Activated CD4-positive, alpha-beta T cell treated with anti-CD3 and anti-CD28 coated beads, Interleukin-2, amount 50 U/mL, for 16 hours (primary cell): ENCODE measurements around the gene FBLN5.
A peak's percentile ranks its signal among the peaks of the same experiment; 100 is the strongest.
"Not testable (repeated sequence)": the region's sequence is repeated elsewhere in the genome, so short reads cannot be mapped to it uniquely, and the experiment has no call there.

ENCODE experiments used
- DNase-seq: peaks from one replicate; pipeline ENCODE4 v3.0.0-alpha.2; 2020

The FBLN5 gene

GRCh38 chr14:91904483-91904882, 43.0 kb downstream of the FBLN5 start:
- DNase-seq, result no peak

- no peak for DNase-seq
Observed at GRCh38 chr14:91903070-91903469, 44.4 kb downstream of the FBLN5 start.

- DNase-seq, result no peak
Observed at GRCh38 chr14:91902336-91902735, 45.2 kb downstream of the FBLN5 start.

GRCh38 chr14:91901449-91902226, 45.9 kb downstream of the FBLN5 start:
- DNase-seq, result no peak

- no peak for DNase-seq
Observed at GRCh38 chr14:91899806-91900205, 47.7 kb downstream of the FBLN5 start.

GRCh38 chr14:91899213-91899612, 48.3 kb downstream of the FBLN5 start:
- no peak for DNase-seq

- DNase-seq, result no peak
Observed at GRCh38 chr14:91898372-91898771, 49.1 kb downstream of the FBLN5 start.

- not testable (repeated sequence) for DNase-seq
Observed at GRCh38 chr14:91897716-91898115, 49.8 kb downstream of the FBLN5 start.

GRCh38 chr14:91897106-91897701, 50.3 kb downstream of the FBLN5 start:
- DNase-seq, result no peak

GRCh38 chr14:91896419-91896818, 51.1 kb downstream of the FBLN5 start:
- DNase-seq, result no peak

GRCh38 chr14:91893669-91894068, 53.8 kb downstream of the FBLN5 start:
- peak; percentile 16 for DNase-seq

- no peak for DNase-seq
Observed at GRCh38 chr14:91893007-91893406, 54.5 kb downstream of the FBLN5 start.

- DNase-seq, result no peak
Observed at GRCh38 chr14:91891721-91892220, 55.7 kb downstream of the FBLN5 start.

- no peak for DNase-seq
Observed at GRCh38 chr14:91891101-91891500, 56.4 kb downstream of the FBLN5 start.

GRCh38 chr14:91890291-91890749, 57.2 kb downstream of the FBLN5 start:
- DNase-seq, result no peak

- DNase-seq, result no peak
Observed at GRCh38 chr14:91889477-91890211, 57.9 kb downstream of the FBLN5 start.

GRCh38 chr14:91888641-91889476, 58.6 kb downstream of the FBLN5 start:
- DNase-seq, result no peak

GRCh38 chr14:91886961-91887360, 60.5 kb downstream of the FBLN5 start:
- DNase-seq, result no peak

GRCh38 chr14:91885839-91886238, 61.7 kb downstream of the FBLN5 start:
- DNase-seq, result no peak

- no peak for DNase-seq
Observed at GRCh38 chr14:91885113-91885712, 62.3 kb downstream of the FBLN5 start.

GRCh38 chr14:91884664-91885063, 62.8 kb downstream of the FBLN5 start:
- no peak for DNase-seq

- no peak for DNase-seq
Observed at GRCh38 chr14:91883753-91884152, 63.7 kb downstream of the FBLN5 start.
